ENCODE results near the gene SH3RF3.

Gene SH3RF3

GRCh38 chr2:109206569-109207146 lies 77.7 kb downstream of the SH3RF3 start:
- Histone ChIP-seq H4K8ac (ENCODE audit: low read depth, low read length) (no peak overlapping the region), H2BK5ac (ENCODE audit: low read depth, low read length, poor library complexity) (no peak overlapping the region), H2AK5ac (ENCODE audit: low read length) (no peak overlapping the region), H3K79me2 (ENCODE audit: control insufficient read depth, insufficient read depth, low read length, poor library complexity) (no peaks in the 10 kb centered on the region), H4K12ac (ENCODE audit: low read depth, low read length) (no peak overlapping the region), H2BK12ac (ENCODE audit: low read length) (no peak overlapping the region), H3K27me3 (ENCODE audit: insufficient read depth, low read length) (no peaks in the 10 kb centered on the region), H3K27ac (ENCODE audit: low read depth, low read length) (no peak overlapping the region), H3K4ac (ENCODE audit: low read depth, low read length) (no peak overlapping the region), H2AFZ (ENCODE audit: insufficient read depth, low read length, poor library complexity) (no peak overlapping the region), H3K4me3 (ENCODE audit: low read depth, low read length) (no peak overlapping the region), H3K4me2 (ENCODE audit: low read length) (no peak overlapping the region), H3K4me1 (ENCODE audit: control insufficient read depth in 1 of 2, insufficient read depth in 2 of 2, low read length in 2 of 2) (peaks cover 0 to 3% of the 10 kb centered on the region in 2 experiments), H3K14ac (ENCODE audit: low read length) (no peak overlapping the region), H3K79me1 (ENCODE audit: low read length) (no peaks in the 10 kb centered on the region), H4K91ac (ENCODE audit: low read depth, low read length) (no peak overlapping the region), H3K18ac (ENCODE audit: low read length) (no peak overlapping the region), H3K36me3 (ENCODE audit: control insufficient read depth in 1 of 2, insufficient read depth in 2 of 2, low read length in 2 of 2) (no peaks in the 10 kb centered on the region), H2BK120ac (ENCODE audit: insufficient read depth, low read length, poor library complexity) (no peak overlapping the region), H3K9ac (ENCODE audit: low read length) (no peak overlapping the region), H3K9me3 (ENCODE audit: insufficient read depth, low read depth, low read length) (no peaks in the 10 kb centered on the region), H3K23ac (ENCODE audit: low read length) (no peak overlapping the region)
- DNase-seq, result no peak
- WGBS (ENCODE audit: extremely low coverage, insufficient coverage, insufficient read length), result no CpG with 5 or more reads among the region's 2 CpGs

- WGBS (ENCODE audit: extremely low coverage, insufficient coverage, insufficient read length), result no CpG with 5 or more reads among the region's 1 CpG
- no peaks in the 10 kb centered on the region for H3K36me3 ChIP-seq (ENCODE audit: control insufficient read depth in 1 of 2, insufficient read depth in 2 of 2, low read length in 2 of 2)
- no peak overlapping the region for H2BK12ac ChIP-seq (ENCODE audit: low read length)
- no peak for DNase-seq
- no peak overlapping the region for H3K27ac ChIP-seq (ENCODE audit: low read depth, low read length)
- no peaks in the 10 kb centered on the region for H3K79me2 ChIP-seq (ENCODE audit: control insufficient read depth, insufficient read depth, low read length, poor library complexity)
- no peaks in the 10 kb centered on the region for H3K9me3 ChIP-seq (ENCODE audit: insufficient read depth, low read depth, low read length)
- H4K8ac ChIP-seq (ENCODE audit: low read depth, low read length), result no peak overlapping the region
- no peaks in the 10 kb centered on the region for H3K79me1 ChIP-seq (ENCODE audit: low read length)
- no peak overlapping the region for H3K4me3 ChIP-seq (ENCODE audit: low read depth, low read length)
- H3K9ac ChIP-seq (ENCODE audit: low read length), result no peak overlapping the region
- no peak overlapping the region for H3K4me2 ChIP-seq (ENCODE audit: low read length)
- H3K23ac ChIP-seq (ENCODE audit: low read length), result no peak overlapping the region
- no peaks in the 10 kb centered on the region for H3K27me3 ChIP-seq (ENCODE audit: insufficient read depth, low read length)
- peaks cover 0 to 3% of the 10 kb centered on the region in 2 experiments for H3K4me1 ChIP-seq (ENCODE audit: control insufficient read depth in 1 of 2, insufficient read depth in 2 of 2, low read length in 2 of 2)
- no peak overlapping the region for H2AK5ac ChIP-seq (ENCODE audit: low read length)
- no peak overlapping the region for H3K4ac ChIP-seq (ENCODE audit: low read depth, low read length)
- no peak overlapping the region for H3K18ac ChIP-seq (ENCODE audit: low read length)
- no peak overlapping the region for H4K91ac ChIP-seq (ENCODE audit: low read depth, low read length)
- no peak overlapping the region for H2AFZ ChIP-seq (ENCODE audit: insufficient read depth, low read length, poor library complexity)
- no peak overlapping the region for H4K12ac ChIP-seq (ENCODE audit: low read depth, low read length)
- H2BK5ac ChIP-seq (ENCODE audit: low read depth, low read length, poor library complexity), result no peak overlapping the region
- H3K14ac ChIP-seq (ENCODE audit: low read length), result no peak overlapping the region
- H2BK120ac ChIP-seq (ENCODE audit: insufficient read depth, low read length, poor library complexity), result no peak overlapping the region
Measured at GRCh38 chr2:109207176-109207575, 78.2 kb downstream of the SH3RF3 start.

- Histone ChIP-seq H3K4ac (ENCODE audit: low read depth, low read length) (no peak overlapping the region), H3K79me1 (ENCODE audit: low read length) (no peaks in the 10 kb centered on the region), H2AK5ac (ENCODE audit: low read length) (no peak overlapping the region), H3K23ac (ENCODE audit: low read length) (no peak overlapping the region), H2BK12ac (ENCODE audit: low read length) (no peak overlapping the region), H3K9me3 (ENCODE audit: insufficient read depth, low read depth, low read length) (no peaks in the 10 kb centered on the region), H2BK120ac (ENCODE audit: insufficient read depth, low read length, poor library complexity) (no peak overlapping the region), H3K4me1 (ENCODE audit: control insufficient read depth in 1 of 2, insufficient read depth in 2 of 2, low read length in 2 of 2) (peaks cover 0 to 3% of the 10 kb centered on the region in 2 experiments), H3K14ac (ENCODE audit: low read length) (no peak overlapping the region), H3K9ac (ENCODE audit: low read length) (peak overlapping the region; percentile 39), H3K27ac (ENCODE audit: low read depth, low read length) (no peak overlapping the region), H3K36me3 (ENCODE audit: control insufficient read depth in 1 of 2, insufficient read depth in 2 of 2, low read length in 2 of 2) (no peaks in the 10 kb centered on the region), H2BK5ac (ENCODE audit: low read depth, low read length, poor library complexity) (no peak overlapping the region), H3K79me2 (ENCODE audit: control insufficient read depth, insufficient read depth, low read length, poor library complexity) (no peaks in the 10 kb centered on the region), H3K27me3 (ENCODE audit: insufficient read depth, low read length) (no peaks in the 10 kb centered on the region), H4K91ac (ENCODE audit: low read depth, low read length) (no peak overlapping the region), H4K12ac (ENCODE audit: low read depth, low read length) (no peak overlapping the region), H2AFZ (ENCODE audit: insufficient read depth, low read length, poor library complexity) (no peak overlapping the region), H3K4me3 (ENCODE audit: low read depth, low read length) (no peak overlapping the region), H4K8ac (ENCODE audit: low read depth, low read length) (no peak overlapping the region), H3K4me2 (ENCODE audit: low read length) (no peak overlapping the region), H3K18ac (ENCODE audit: low read length) (no peak overlapping the region)
- no peak for DNase-seq
- no CpG with 5 or more reads among the region's 3 CpGs for WGBS (ENCODE audit: extremely low coverage, insufficient coverage, insufficient read length)
Measured at GRCh38 chr2:109208071-109208950, 79.3 kb downstream of the SH3RF3 start.

- H4K91ac ChIP-seq (ENCODE audit: low read depth, low read length), result no peak overlapping the region
- no peaks in the 10 kb centered on the region for H3K36me3 ChIP-seq (ENCODE audit: control insufficient read depth in 1 of 2, insufficient read depth in 2 of 2, low read length in 2 of 2)
- H3K79me2 ChIP-seq (ENCODE audit: control insufficient read depth, insufficient read depth, low read length, poor library complexity), result no peaks in the 10 kb centered on the region
- H3K4me3 ChIP-seq (ENCODE audit: low read depth, low read length), result no peak overlapping the region
- H3K9me3 ChIP-seq (ENCODE audit: insufficient read depth, low read depth, low read length), result no peaks in the 10 kb centered on the region
- H3K14ac ChIP-seq (ENCODE audit: low read length), result no peak overlapping the region
- H3K23ac ChIP-seq (ENCODE audit: low read length), result no peak overlapping the region
- no peaks in the 10 kb centered on the region for H3K27me3 ChIP-seq (ENCODE audit: insufficient read depth, low read length)
- H3K9ac ChIP-seq (ENCODE audit: low read length), result no peak overlapping the region
- peaks cover 0 to 3% of the 10 kb centered on the region in 2 experiments for H3K4me1 ChIP-seq (ENCODE audit: control insufficient read depth in 1 of 2, insufficient read depth in 2 of 2, low read length in 2 of 2)
- H2BK5ac ChIP-seq (ENCODE audit: low read depth, low read length, poor library complexity), result no peak overlapping the region
- H3K4ac ChIP-seq (ENCODE audit: low read depth, low read length), result no peak overlapping the region
- H4K12ac ChIP-seq (ENCODE audit: low read depth, low read length), result no peak overlapping the region
- DNase-seq, result no peak
- H4K8ac ChIP-seq (ENCODE audit: low read depth, low read length), result no peak overlapping the region
- H3K79me1 ChIP-seq (ENCODE audit: low read length), result no peaks in the 10 kb centered on the region
- no CpG with 5 or more reads among the region's 6 CpGs for WGBS (ENCODE audit: extremely low coverage, insufficient coverage, insufficient read length)
- H3K18ac ChIP-seq (ENCODE audit: low read length), result no peak overlapping the region
- H2BK120ac ChIP-seq (ENCODE audit: insufficient read depth, low read length, poor library complexity), result no peak overlapping the region
- H2AFZ ChIP-seq (ENCODE audit: insufficient read depth, low read length, poor library complexity), result no peak overlapping the region
- H2BK12ac ChIP-seq (ENCODE audit: low read length), result no peak overlapping the region
- H3K27ac ChIP-seq (ENCODE audit: low read depth, low read length), result no peak overlapping the region
- H2AK5ac ChIP-seq (ENCODE audit: low read length), result no peak overlapping the region
- H3K4me2 ChIP-seq (ENCODE audit: low read length), result no peak overlapping the region
Measured at GRCh38 chr2:109208951-109209335, 79.9 kb downstream of the SH3RF3 start.

All from trophoblast cell (in vitro differentiated cells and primary cell).